Activated naive CD4-positive, alpha-beta T cell treated with anti-CD3 and anti-CD28 coated beads, Interleukin-2, amount 50 U/mL, for 16 hours (primary cell): Measurements from ENCODE around the gene RPL36AL.

Experiments
- DNase-seq: peaks from one replicate; pipeline ENCODE4 v3.0.0-alpha.2; 2020

Gene RPL36AL

DNA sequence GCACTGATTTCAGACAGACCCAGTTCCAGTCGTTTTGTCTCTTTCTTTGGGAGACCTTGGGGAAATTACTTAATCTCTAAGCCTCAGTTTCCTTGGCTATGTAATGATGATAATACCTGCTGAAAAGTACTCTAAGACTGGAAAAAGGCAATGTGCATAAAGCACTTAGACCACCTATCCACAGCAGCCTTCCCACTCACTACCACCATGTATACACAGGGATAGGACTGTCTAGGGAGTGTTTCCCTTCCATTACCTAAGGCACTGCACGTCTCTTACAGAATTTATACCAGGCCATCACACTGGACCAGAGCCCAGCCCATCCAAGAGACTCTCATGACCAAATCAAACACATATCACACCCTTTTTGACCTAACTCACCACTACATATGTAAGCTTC lies 40.6 kb downstream of the RPL36AL start:
- no peak for DNase-seq

DNA sequence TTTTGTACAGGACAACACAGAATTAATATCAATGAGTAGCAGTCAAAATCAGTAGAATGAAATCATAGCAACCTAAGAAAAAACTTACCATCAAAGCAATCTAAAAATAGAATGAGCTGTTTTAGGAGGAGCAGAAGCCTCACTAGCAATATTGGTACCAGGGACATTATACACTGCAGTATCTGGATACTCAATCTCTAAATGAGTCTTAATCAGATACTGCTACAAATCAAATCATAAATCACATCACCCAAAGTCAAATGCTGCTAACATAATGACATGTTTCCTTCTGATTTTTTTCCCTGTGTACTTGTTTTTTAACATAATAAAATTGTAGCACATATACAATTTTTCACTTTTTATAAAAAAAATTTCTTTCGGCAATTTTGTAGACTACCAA lies 42.3 kb downstream of the RPL36AL start:
- no peak for DNase-seq

DNA sequence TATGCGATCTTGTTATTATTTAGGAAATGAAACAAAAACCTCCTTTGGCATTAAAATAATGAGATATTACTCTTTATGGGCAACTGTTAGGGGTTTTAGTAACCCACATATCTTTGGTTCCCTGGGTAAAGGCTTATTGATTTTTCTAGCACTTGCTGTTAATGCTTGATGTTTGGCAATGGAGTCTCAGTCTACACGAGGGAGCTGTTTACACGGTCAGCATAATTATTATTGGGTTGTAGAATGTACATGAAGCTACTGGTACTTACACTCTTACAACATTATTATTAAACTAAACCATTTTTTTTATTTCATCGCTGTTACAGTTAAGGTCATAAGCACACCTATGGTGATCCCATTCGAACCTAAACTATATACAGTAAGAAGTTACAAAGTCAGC lies 46.4 kb downstream of the RPL36AL start:
- no peak for DNase-seq

DNA sequence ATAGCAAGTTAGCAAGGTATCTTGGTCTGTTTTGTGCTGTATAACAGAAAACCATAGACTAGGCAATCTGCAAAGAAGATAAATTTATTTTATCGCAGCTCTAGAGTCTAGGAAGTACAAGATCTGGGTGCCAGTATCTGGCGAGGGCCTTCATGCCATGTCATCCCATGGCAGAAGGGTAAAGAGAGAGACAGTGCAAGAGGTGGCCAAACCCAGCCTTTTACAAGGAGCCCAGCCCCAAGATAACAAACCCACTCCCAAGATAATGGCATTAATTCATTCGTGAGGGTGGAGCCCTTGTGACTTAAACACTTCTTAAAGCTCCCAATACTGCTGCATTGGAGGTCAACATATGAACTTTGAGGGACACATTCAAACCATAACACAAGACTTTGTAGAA lies 51.1 kb downstream of the RPL36AL start:
- no peak for DNase-seq
